T-helper 22 cell (primary cell): ENCODE measurements around the gene WHRN.
A peak's percentile ranks its signal among the peaks of the same experiment; 100 is the strongest.

Experiments
- DNase-seq: peaks from one replicate; pipeline ENCODE4 v3.0.0-alpha.2; 2020; ENCODE audit warnings: low read depth

WHRN gene

GRCh38 chr9:114513959-114514267 is 8.6 kb upstream of the WHRN start:
- no peak for DNase-seq

GRCh38 chr9:114513055-114513958 is 8.0 kb upstream of the WHRN start:
- no peak for DNase-seq

DNA sequence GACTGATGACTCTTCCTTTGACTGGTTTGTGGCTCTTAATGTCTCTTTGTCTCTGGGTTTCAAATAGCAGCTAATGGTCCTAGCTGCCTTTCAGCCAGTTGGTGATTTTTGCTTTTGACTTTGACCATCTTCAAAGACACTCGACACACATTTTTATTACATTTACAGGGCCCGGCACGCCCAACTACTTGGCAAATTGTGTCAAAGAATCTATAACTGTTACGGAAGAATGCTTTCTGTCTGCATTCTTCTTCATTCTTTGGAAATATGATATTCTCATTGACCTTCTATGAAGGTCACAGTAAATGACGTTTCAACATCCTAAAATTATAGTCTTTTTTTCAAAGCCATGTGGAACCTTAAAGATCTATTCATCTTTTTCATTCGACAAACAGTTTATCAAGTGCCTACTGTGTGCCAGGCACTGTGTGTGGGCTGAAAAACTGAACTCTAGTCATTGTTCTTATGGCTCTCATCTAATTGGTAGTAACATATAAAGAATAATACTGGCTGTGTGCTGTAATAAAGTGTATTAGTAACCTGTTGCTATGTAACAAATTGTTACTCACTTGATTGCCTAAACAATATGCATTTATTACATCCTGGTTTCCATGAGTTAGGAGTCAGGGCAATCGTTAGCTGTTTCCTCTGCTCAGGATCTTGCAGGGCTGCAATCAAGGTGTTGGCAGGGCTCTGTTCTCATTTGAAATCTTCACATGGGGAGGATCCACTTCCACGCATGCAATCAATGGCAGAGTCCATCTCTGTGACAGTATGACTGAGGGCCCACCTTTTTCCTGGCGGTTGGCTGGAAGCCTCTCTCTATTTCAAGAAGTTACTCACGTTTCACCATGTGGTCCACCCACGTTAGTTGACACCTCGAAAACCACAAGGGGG is 7.0 kb upstream of the WHRN start:
- DNase-seq, result no peak

GRCh38 chr9:114507726-114508125 is 2.5 kb upstream of the WHRN start:
- DNase-seq, result no peak

DNA sequence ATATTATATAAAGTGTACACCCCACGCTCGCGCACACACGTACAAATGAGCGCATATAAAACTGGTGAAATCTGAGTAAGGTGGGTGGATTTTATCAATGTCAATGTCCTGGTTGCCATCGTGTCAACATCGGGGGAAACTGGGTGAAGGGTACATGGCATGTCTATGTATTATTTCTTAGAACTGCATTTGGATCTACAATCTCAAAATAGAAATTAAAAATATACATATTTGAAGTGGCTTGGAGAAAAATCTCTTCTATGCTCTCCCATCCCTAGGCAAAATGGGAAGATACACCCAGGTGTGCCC is 763 bp upstream of the WHRN start:
- DNase-seq, result no peak

- DNase-seq, result peak; percentile 15
These were observed 709 bp downstream of the WHRN start for GRCh38 chr9:114504341-114505186.

GRCh38 chr9:114503522-114504340 is 1.5 kb downstream of the WHRN start:
- no peak for DNase-seq

DNA sequence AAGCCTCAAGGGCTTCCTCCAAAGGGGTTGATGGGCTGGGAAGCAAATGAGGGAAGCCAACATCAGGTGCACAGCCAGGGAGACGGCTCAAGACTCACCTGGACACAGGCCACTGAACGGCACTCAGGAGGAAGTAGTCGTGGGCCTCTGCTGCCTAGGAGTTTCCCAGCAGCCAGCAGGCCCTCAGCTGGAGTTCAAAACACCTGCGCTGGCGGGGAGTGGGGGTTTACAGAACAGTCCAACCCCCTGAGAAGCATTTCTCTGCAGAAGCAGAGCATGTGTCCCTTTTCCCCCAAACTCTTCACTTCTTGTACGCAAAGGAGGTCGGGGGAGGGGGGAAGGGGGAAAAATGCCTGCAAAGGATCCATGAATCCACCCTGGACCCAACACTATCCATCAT is 2.3 kb downstream of the WHRN start:
- no peak for DNase-seq

GRCh38 chr9:114501796-114502682 is 3.2 kb downstream of the WHRN start:
- DNase-seq, result no peak

DNA sequence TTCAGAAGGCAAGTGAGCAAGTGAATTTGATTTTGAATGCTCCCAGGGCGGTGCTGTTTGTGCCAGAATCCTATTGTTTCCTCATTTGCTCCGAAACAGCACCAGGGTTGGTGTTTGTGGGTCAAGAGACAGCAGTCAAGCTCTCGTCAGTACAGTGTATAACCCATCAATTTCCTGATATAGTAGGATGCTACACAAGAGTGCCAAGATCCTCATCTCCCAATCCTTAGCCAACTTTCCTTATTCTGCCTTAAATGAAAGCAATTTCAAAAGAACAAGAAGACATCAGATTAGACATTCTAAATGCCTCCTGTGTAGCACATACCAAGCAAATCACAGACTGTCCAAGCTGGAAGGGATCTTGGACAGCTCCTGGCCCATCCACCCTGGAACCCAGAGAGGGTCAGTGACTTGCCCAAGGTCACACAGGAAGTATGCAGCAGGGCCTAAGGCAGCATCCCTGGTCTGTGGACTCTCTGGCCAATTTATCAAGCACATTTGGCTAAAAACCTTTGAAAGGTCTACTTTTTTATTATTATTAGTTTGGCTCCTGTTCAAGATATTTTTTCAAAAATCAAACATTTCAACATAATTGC is 4.5 kb downstream of the WHRN start:
- DNase-seq, result no peak

DNA sequence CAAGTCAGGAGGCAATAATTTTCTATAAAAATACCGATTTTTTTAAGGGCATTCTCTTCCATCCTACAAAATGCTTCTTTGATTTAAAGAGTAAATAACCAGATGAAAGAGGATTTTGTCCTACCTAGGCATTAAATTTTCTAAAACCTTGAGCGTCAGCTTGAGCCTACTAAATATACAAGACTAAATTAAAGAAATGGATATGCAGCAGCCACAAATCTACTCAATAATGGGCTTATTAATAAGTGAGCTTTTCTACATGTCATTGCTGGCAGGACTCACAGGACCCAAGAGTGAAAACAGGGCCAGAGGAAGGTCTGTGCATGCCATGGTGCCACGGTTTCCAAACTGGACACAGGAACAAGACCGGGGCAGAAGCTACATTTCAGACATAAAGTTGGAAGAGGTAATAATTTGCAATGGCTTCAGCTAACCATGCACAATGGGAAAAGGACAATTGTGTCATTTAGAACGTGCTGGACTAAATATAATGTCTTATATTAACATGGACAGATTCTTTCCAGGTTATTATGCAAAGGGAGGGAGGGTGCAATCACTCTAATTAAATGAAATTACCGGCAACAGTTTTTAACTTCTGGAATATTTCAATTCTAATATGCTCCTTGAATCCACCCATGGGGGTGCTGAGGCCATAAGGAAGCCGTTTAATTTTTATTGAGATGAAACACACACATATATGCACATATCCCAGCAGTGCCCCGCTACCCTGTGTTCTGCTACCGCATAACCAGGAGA is 5.2 kb downstream of the WHRN start:
- DNase-seq, result no peak

- DNase-seq, result no peak
These were observed 5.7 kb downstream of the WHRN start for GRCh38 chr9:114499528-114499927.

GRCh38 chr9:114497727-114498382 is 7.4 kb downstream of the WHRN start:
- DNase-seq, result no peak

DNA sequence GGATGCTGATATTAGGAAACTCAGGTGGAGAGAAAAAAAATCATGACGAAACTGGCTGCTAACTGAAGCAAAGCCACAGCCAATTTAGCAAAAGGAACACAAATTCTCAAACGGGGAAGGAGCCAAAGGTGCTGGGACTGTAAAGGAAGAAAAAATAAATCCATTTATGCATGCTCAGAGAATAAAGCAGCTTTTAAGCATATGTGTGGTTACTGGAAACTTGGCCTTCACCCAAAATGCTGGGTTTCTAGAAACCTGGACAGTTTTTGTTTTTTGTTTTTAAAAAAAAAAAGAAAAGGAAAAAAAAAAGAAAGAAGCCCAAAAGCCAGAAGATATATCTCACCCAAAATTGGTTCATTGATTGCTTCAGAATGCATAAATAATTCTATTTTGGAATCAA is 8.0 kb downstream of the WHRN start:
- DNase-seq, result no peak

GRCh38 chr9:114496011-114496410 is 9.3 kb downstream of the WHRN start:
- DNase-seq, result no peak

DNA sequence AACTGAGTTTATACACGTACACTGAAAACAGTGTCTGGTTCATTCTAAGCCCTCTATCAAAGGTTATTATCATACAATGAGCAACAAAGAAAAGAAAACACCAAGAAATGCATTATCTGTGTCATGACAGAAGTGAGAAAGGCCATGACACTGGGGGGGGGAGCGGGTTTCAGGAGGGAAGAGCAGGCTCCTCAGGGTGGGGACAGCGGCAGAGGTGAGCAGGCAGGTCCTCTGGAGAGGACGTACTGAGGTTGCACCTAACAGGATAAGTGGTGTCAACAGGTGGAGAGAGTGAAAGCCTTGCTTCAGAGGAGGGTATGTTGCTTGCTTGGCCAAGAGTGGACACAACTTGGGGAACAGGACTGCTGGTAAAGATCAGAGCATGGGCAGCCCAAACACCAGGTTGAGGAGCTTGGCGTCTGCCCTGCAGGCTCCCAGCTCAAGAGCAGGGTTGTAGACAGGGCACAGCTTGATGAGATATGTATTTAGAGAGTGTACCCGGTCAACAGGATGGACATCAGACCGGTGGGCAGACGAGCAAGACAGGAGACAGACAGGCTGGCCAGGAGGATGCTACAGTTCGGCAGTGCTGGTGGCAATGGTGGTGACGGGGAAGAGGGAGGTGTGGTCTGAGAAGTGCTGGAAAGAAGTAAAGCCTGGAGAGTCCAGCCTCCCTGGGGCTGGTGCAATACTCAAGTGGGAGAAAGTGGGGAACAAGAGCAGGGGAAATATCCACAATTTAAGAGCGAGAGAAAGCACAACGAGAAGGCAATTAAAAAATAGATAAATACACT is 10.3 kb downstream of the WHRN start:
- no peak for DNase-seq

GRCh38 chr9:114493521-114494184 is 11.6 kb downstream of the WHRN start:
- DNase-seq, result no peak
